Measurements from ENCODE around the gene CHID1.

CHID1 gene

DNA sequence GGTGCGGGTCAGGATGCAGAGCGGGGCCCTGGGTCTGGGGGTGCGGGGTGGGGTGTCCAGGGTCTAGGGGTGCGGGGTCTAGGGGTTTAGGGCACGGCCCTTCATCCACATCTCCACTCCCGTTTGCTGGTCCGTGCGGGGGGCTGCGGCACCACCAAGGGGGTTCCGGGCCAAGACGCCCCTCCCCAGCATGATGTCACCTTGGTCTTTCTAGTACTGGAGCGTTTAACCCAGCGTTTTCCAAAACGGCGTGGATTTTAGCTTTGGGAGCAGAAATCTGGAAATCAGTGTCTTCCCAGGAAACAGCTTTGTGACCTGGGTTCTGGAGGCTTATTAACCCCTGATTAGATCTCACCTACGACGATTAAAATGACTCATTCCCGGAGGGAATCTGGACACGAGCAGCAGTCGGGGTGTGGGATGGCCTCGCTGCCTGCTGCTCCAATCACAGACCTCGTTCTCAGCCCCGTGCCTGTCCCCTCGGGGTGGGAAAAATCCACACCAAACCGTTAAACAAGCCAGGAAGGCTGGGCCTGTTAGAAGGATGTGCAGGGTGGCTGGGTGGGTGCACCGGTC, 15.8 kb upstream of the CHID1 start:
- Histone ChIP-seq H3K4me1 (ENCODE audit: control insufficient read depth in 1 of 2, insufficient read depth in 1 of 2, low read depth in 1 of 2, low read length in 1 of 2) (peaks cover 12 to 20% of the 10 kb centered on the region in 2 experiments), H3K9me3 (no peaks in the 10 kb centered on the region), H3K27me3 (no peaks in the 10 kb centered on the region)

DNA sequence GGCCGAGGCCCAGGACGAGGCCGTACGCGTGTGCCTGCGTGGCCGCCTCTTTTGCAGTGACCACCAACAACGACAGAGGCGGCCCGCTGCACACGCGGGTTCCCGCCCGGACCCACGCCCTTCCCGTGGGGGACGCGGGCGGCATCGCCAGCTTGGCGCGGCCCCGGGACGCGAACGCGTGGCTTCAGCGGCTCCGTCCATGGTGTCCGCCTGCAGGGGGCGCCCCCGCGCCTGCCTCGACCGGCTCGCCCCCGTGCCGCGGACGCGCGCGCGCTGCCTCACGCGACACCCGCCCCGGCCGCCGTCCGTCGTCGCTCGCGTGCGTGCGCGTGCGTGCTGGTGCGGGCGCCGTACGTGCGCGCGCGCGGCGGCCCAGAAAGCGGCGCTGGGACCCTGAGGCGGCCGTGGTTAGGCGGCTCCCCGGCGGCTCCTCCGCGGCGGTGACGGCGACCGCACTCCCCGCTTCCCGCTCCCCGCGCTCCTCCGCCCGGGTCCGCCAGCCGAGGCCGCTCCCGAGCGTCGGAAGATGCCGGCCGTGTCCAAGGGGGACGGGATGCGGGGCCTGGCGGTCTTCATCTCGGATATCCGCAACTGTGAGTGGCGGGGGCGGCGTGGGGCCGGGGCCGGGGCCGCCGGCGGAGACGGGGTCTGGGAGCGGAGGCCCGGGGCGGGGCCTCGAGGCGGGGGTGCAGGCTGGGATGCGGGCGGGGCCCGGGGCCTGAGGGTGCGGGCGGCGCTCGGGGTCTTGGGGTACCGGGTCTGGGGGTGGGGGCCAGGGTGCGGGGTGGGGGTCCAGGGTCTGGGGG, 15.1 kb upstream of the CHID1 start, which contains the start of gene AP2A2:
Gene AP2A2, plus strand, starts transcription at position 375 of the 806 bp plus-strand sequence. Its CDS starts 152 bp downstream, at position 527.
- H3K27me3 ChIP-seq, result no peaks in the 10 kb centered on the region
- H3K36me3 ChIP-seq, result no peaks in the 10 kb centered on the region
- TF ChIP-seq, protein P1, sequence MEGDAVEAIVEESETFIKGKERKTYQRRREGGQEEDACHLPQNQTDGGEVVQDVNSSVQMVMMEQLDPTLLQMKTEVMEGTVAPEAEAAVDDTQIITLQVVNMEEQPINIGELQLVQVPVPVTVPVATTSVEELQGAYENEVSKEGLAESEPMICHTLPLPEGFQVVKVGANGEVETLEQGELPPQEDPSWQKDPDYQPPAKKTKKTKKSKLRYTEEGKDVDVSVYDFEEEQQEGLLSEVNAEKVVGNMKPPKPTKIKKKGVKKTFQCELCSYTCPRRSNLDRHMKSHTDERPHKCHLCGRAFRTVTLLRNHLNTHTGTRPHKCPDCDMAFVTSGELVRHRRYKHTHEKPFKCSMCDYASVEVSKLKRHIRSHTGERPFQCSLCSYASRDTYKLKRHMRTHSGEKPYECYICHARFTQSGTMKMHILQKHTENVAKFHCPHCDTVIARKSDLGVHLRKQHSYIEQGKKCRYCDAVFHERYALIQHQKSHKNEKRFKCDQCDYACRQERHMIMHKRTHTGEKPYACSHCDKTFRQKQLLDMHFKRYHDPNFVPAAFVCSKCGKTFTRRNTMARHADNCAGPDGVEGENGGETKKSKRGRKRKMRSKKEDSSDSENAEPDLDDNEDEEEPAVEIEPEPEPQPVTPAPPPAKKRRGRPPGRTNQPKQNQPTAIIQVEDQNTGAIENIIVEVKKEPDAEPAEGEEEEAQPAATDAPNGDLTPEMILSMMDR (IDR thresholded peaks at IDR 0.05), result peak; percentile 70
- peak within 1 kb of the TSS; percentile 81 for H3K27ac ChIP-seq
- no peaks in the 10 kb centered on the region for H3K9me3 ChIP-seq
- H3K4me1 ChIP-seq (ENCODE audit: control insufficient read depth in 1 of 2, insufficient read depth in 1 of 2, low read depth in 1 of 2, low read length in 1 of 2), result peaks cover 7 to 14% of the 10 kb centered on the region in 2 experiments
- peak within 1 kb of the TSS; percentile 58 to 72 for H3K4me3 ChIP-seq (ENCODE audit: low read depth in 1 of 2, low read length in 1 of 2)

More for the DNA sequence above, 15.8 kb upstream of the CHID1 start:
- Histone ChIP-seq H3K4me3 (ENCODE audit: low read depth in 1 of 2, low read length in 1 of 2) (peak overlapping the region; percentile 58 to 72), H3K27ac (peak overlapping the region; percentile 81), H3K36me3 (no peaks in the 10 kb centered on the region)
- TF ChIP-seq, protein P1 (IDR thresholded peaks at IDR 0.05), result no peak

DNA sequence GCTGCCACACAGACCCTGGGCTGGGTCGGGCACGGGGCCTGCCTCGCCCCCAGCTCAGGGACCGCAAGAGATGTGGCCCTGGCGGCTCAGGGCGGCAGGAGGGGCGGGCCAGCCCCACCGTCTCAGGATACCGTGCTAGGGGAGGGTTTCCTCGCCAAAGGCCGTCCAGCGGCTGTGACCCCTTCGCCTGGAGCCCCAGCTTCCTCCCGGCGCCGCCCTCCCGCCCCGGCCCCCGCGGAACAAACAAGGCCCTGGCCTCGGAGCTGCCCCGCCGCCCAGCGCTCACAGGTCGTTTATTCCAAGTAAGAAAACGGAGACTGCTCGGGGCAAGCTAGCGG, 14.5 kb upstream of the CHID1 start:
- Histone ChIP-seq H3K4me3 (ENCODE audit: low read depth in 1 of 2, low read length in 1 of 2) (peak overlapping the region; percentile 58 to 72), H3K27ac (peak overlapping the region; percentile 81), H3K27me3 (no peaks in the 10 kb centered on the region), H3K9me3 (no peaks in the 10 kb centered on the region), H3K36me3 (no peaks in the 10 kb centered on the region), H3K4me1 (ENCODE audit: control insufficient read depth in 1 of 2, insufficient read depth in 1 of 2, low read depth in 1 of 2, low read length in 1 of 2) (peaks cover 7 to 12% of the 10 kb centered on the region in 2 experiments)
- TF ChIP-seq, protein P1 (IDR thresholded peaks at IDR 0.05), result no peak

DNA sequence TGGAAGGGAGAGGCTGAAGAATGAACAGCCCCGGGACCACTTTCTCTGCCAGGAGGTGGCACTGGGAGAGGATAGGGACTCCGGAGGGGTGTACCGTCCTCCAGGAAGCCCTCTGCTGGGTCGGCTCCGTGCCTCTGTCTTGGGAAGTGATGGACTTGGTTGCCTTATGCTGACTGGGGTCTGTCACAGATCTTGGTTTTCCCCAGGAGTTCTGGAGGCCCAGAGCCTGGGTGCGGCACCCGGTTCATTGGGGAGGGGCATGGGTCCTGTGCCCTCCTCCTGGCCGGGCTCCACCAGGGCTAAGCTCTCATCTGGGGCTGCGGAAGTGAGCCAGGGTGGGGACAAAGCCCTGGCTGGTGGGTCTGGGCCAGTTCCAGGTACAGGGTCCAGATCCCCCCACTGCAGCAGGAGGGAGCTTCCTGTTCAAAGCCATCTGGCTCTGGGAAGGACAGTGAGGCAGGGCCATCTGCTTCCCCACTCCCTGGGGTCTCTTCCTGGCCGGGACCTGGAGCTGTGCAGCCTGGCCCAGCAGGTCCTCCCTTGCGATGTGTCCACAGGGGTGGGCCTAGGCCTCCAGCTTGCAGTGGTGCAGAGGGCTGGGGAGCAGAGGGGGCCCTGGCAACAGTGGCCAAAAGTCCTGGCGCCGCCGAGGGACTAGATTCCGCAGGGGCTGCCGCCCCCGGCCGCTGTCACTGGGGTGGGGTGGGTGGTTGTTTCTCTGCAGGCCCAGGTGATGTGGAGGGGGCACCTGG, 14.0 kb upstream of the CHID1 start:
- Histone ChIP-seq H3K27me3 (no peaks in the 10 kb centered on the region), H3K4me1 (ENCODE audit: control insufficient read depth in 1 of 2, insufficient read depth in 1 of 2, low read depth in 1 of 2, low read length in 1 of 2) (peaks cover 7 to 12% of the 10 kb centered on the region in 2 experiments), H3K9me3 (no peaks in the 10 kb centered on the region), H3K36me3 (no peaks in the 10 kb centered on the region), H3K27ac (no peak overlapping the region), H3K4me3 (ENCODE audit: low read depth in 1 of 2, low read length in 1 of 2) (peak overlapping the region; percentile 58 to 72)
- TF ChIP-seq, protein P1 (IDR thresholded peaks at IDR 0.05), result no peak

DNA sequence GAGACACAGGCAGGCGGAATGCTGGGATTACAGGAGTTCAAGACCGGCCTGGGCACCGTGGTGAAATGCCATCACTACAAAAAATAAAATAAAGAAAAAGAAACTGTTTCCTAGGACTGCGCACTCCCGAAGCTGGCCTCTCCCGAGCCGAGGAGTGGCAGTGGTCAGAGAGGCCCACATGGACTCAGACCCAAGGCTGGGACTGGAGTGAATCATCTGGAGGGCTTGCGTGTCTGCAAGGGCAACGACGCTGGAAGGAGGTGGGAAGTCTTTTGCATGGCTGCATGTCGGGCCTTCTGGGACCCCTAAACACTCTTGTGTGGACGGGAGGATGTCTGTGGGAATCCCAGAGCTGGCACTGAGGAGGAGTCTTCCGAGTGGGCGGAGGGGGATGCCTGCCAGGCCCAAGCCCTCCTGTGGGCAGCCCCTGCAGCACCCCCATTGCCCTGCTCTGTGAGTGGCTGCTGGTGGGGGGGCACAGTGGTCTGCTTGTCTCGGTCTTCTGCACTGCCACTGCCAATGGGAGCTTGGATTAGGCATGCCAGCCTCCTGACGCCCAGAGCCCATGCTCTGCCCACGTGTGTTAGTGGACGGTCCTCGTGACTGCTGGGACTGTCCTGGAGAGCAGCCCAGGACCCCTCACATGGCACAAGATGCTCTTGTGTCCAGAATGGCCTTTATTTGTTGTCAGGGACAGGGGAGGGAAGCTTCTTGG, 13.2 kb upstream of the CHID1 start:
- TF ChIP-seq, protein P1 (IDR thresholded peaks at IDR 0.05), result no peak
- Histone ChIP-seq H3K36me3 (no peaks in the 10 kb centered on the region), H3K27me3 (no peaks in the 10 kb centered on the region), H3K9me3 (no peaks in the 10 kb centered on the region), H3K4me1 (ENCODE audit: control insufficient read depth in 1 of 2, insufficient read depth in 1 of 2, low read depth in 1 of 2, low read length in 1 of 2) (peaks cover 7 to 12% of the 10 kb centered on the region in 2 experiments), H3K27ac (no peak overlapping the region), H3K4me3 (ENCODE audit: low read depth in 1 of 2, low read length in 1 of 2) (no peak overlapping the region)
